Activated CD8-positive, alpha-beta T cell treated with anti-CD3 and anti-CD28 coated beads for 36 hours (primary cell): ENCODE results near the gene PHKB. TPM values are rescaled to one million over a fixed set of nuclear protein-coding genes. Genes with fewer than 3 reads are reported as not detected.

Experiments used
- ATAC-seq: fragments of 200-7000 bp; cut with Tn5 transposase; one replicate; pipeline ENCODE4 v1.10.0; 2021; ENCODE audit warnings: mild to moderate bottlenecking, moderate library complexity
- CTCF ChIA-PET: fragments of 350-600 bp; sonication (Branson Sonifier 250); formaldehyde crosslinking; loops from one replicate; lab custom pipeline; 2021; ENCODE audit warnings: antibody characterized with exemption; lab: Charles Lee
- POLR2A ChIA-PET: fragments of 350-600 bp; sonication (Branson Sonifier 250); formaldehyde crosslinking; loops from one replicate; lab custom pipeline; 2021; ENCODE audit warnings: antibody characterized with exemption; lab: Charles Lee
- DNase-seq: peaks from one replicate; pipeline ENCODE4 v3.0.0-alpha.2; 2020
- H3K27ac Mint-ChIP-seq: one replicate; pipeline ENCODE4 v1.8.0; 2021; ENCODE audit warnings: mild to moderate bottlenecking, mixed read lengths
- H3K27me3 Mint-ChIP-seq: one replicate; pipeline ENCODE4 v1.8.0; 2021; ENCODE audit warnings: mixed read lengths
- H3K36me3 Mint-ChIP-seq: one replicate; pipeline ENCODE4 v1.8.0; 2021; ENCODE audit warnings: low read depth, mixed read lengths
- H3K4me1 Mint-ChIP-seq: one replicate; pipeline ENCODE4 v1.8.0; 2021; ENCODE audit warnings: low read depth, mixed read lengths
- H3K4me3 Mint-ChIP-seq: one replicate; pipeline ENCODE4 v1.8.0; 2021; ENCODE audit warnings: mild to moderate bottlenecking, moderate library complexity, mixed read lengths
- H3K9me3 Mint-ChIP-seq: one replicate; pipeline ENCODE4 v1.8.0; 2021; ENCODE audit warnings: mixed read lengths
- intact Hi-C: fragments of 100-400 bp; cut with micrococcal nuclease; formaldehyde crosslinking; loops from one replicate; pipeline ENCODE4 v1.10.0; 2022
- total RNA-seq, 2 experiments: library from RNA; stranded (reverse); gene quantifications; one replicate each; pipeline ENCODE4 v1.2.3, GENCODE V29; 2021
- TF ChIP-seq, protein P1 (sequence below): fragments of 200-600 bp; IDR thresholded peaks from one replicate; pipeline ENCODE4 v1.8.0; 2022; ENCODE audit warnings: antibody characterized with exemption, mild to moderate bottlenecking

Gene PHKB
- total RNA-seq, 2 experiments from 2014 or later: 20.2 to 23.1 TPM

DNA sequence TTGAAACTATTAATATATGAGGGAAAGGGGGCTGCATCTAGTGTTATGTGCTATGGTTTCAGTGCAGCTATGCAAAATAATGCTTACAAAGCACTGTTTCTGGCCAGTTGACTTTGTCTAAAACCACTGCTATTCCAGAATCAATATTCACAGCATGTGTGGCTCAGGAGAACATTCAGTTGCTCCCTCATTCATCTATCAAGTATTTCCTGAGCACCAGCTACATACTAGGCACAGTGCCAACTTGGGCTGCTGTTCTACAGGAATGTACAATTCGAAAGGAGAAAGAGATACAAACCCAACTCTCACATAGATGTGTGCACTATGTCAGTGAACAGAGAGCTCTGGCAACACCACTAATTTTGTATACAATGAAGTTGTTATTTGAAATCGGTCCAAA, 183.0 kb downstream of the PHKB start:
- ATAC-seq: no peak
- Mint-ChIP-seq H3K4me3 (no peak overlapping the region), H3K9me3 (no peaks in the 10 kb centered on the region), H3K36me3 (peaks cover 32% of the 10 kb centered on the region), H3K4me1 (peaks cover 8% of the 10 kb centered on the region), H3K27me3 (no peaks in the 10 kb centered on the region), H3K27ac (no peak overlapping the region)
- DNase-seq: no peak
- CTCF ChIA-PET: interaction anchor here (0.5 kb wide), 1 partner anchor 521 kb away, joined by 3 read pairs; no protein-coding TSS in a partner anchor
- TF ChIP-seq, protein P1, sequence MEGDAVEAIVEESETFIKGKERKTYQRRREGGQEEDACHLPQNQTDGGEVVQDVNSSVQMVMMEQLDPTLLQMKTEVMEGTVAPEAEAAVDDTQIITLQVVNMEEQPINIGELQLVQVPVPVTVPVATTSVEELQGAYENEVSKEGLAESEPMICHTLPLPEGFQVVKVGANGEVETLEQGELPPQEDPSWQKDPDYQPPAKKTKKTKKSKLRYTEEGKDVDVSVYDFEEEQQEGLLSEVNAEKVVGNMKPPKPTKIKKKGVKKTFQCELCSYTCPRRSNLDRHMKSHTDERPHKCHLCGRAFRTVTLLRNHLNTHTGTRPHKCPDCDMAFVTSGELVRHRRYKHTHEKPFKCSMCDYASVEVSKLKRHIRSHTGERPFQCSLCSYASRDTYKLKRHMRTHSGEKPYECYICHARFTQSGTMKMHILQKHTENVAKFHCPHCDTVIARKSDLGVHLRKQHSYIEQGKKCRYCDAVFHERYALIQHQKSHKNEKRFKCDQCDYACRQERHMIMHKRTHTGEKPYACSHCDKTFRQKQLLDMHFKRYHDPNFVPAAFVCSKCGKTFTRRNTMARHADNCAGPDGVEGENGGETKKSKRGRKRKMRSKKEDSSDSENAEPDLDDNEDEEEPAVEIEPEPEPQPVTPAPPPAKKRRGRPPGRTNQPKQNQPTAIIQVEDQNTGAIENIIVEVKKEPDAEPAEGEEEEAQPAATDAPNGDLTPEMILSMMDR: no peak
- POLR2A ChIA-PET: no interaction called here
- intact Hi-C loops: no loop called here

DNA sequence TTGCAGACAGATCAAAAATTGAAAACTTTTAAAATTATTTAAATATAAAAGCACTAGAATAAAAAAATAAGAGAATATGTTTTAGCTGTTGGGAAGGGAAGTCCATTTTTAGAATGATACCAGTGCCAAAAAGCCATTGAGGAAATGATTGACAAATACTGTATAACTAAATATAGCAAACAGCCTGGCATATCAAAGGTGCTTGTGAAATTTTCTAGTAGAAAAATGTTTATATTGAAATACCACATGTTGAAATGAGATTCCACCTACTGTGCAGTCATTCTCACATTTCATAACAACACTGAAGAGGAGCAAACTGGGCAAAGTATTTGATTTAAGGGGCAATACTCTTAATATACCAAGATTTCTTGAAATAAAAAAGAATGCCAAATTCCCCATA, 183.5 kb downstream of the PHKB start:
- peaks cover 8% of the 10 kb centered on the region for H3K4me1 Mint-ChIP-seq
- POLR2A ChIA-PET: interaction anchor here (0.5 kb wide), 1 partner anchor 8 kb away, joined by 3 read pairs; no protein-coding TSS in a partner anchor
- no peak overlapping the region for H3K4me3 Mint-ChIP-seq
- ATAC-seq (no peak), DNase-seq (no peak)
- intact Hi-C loops: no loop called here
- peaks cover 32% of the 10 kb centered on the region for H3K36me3 Mint-ChIP-seq
- CTCF ChIA-PET: no interaction called here
- no peaks in the 10 kb centered on the region for H3K9me3 Mint-ChIP-seq
- no peaks in the 10 kb centered on the region for H3K27me3 Mint-ChIP-seq
- TF ChIP-seq, protein P1: no peak
- H3K27ac Mint-ChIP-seq: no peak overlapping the region

DNA sequence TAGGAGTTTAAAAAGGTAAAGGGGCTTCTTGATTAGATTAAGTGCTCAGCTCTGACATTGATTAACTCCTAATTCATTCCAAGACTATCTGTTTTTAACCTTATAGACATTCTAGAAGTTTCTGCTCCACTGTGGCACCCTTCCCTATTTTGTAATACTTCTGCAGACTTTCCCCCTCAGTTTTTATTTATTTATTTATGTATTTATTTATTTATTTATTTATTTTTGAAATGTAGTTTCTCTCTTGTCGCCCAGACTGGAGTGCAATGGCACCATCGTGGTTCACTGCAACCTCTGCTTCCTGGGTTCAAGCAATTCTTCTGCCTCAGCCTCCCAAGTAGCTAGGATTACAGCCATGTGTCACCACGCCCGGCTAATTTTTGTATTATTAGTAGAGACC, 185.8 kb downstream of the PHKB start:
- Mint-ChIP-seq H3K36me3 (peaks cover 31% of the 10 kb centered on the region), H3K27ac (no peak overlapping the region), H3K4me1 (peaks cover 8% of the 10 kb centered on the region), H3K4me3 (no peak overlapping the region), H3K27me3 (no peaks in the 10 kb centered on the region), H3K9me3 (no peaks in the 10 kb centered on the region)
- POLR2A ChIA-PET: no interaction called here
- intact Hi-C loops: no loop called here
- no peak for ATAC-seq
- TF ChIP-seq, protein P1: no peak
- DNase-seq: no peak
- CTCF ChIA-PET: no interaction called here

DNA sequence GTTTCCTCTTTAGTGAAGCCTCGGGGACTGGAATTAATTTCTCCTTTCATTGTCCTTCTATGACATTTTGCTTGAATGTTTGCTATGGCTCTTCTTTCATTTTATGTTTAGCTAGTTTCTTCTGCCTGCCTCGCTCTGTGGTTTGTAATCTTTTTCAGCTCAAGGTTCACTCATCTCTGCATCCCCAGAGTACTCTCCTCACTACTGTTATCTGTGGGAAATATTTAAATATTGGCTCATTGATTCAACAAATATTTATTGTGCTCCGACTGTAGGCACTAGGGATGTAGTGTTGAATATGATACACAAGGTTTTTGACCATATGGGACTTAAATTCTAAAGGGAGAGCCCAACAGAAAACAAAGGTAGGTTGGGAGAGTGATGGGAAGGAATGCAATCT, 195.9 kb downstream of the PHKB start:
- ATAC-seq (no peak), DNase-seq (no peak)
- ChIA-PET POLR2A (no interaction called here), CTCF (no interaction called here)
- intact Hi-C loops: no loop called here
- H3K36me3 Mint-ChIP-seq: peaks cover 42% of the 10 kb centered on the region
- TF ChIP-seq, protein P1: no peak
- H3K9me3 Mint-ChIP-seq: peaks cover 2% of the 10 kb centered on the region
- H3K27ac Mint-ChIP-seq: no peak overlapping the region
- no peaks in the 10 kb centered on the region for H3K27me3 Mint-ChIP-seq
- H3K4me1 Mint-ChIP-seq: no peaks in the 10 kb centered on the region
- no peak overlapping the region for H3K4me3 Mint-ChIP-seq

DNA sequence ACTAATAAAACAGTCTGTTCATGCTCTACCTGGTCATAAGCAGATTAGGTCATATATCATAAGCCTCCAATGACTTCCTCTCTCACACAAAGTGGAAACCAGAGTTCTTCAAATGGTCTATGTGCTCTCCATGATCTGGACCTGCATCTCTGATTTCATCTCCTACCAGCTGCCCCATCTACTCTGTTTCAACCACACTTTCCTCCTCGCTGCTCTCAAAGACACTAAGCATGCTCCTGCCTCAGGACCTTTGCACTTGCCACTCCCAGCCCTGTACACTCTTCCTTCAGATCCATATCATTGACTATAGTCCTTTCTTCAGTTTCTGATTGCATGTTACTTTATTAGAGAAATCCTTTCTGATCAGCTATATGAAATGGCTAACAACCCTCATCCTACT, 196.8 kb downstream of the PHKB start:
- intact Hi-C loops: no loop called here
- no peaks in the 10 kb centered on the region for H3K27me3 Mint-ChIP-seq
- H3K36me3 Mint-ChIP-seq: peaks cover 37% of the 10 kb centered on the region
- ATAC-seq (no peak), DNase-seq (no peak)
- TF ChIP-seq, protein P1: no peak
- H3K4me1 Mint-ChIP-seq: no peaks in the 10 kb centered on the region
- no peak overlapping the region for H3K27ac Mint-ChIP-seq
- peaks cover 2% of the 10 kb centered on the region for H3K9me3 Mint-ChIP-seq
- H3K4me3 Mint-ChIP-seq: no peak overlapping the region
- ChIA-PET CTCF (no interaction called here), POLR2A (no interaction called here)
